Measurements from ENCODE around the gene CDT1. TPM values are rescaled to one million over a fixed set of nuclear protein-coding genes. Genes with fewer than 3 reads are reported as not detected.
A peak's percentile ranks its signal among the peaks of the same experiment; 100 is the strongest.

Gene CDT1
- total RNA-seq, 1 experiment from 2014 or later, result 17.4 TPM

- in situ Hi-C loops (cut with HindIII; ENCODE audit: low pct_unique_long_range_greater_than_20kb, low sequenced_read_pairs), result no loop called here
- DNase-seq (ENCODE audit: low read depth, low spot score), result no peak
Observed at GRCh38 chr16:88856122-88856827, 52.7 kb downstream of the CDT1 start.

- in situ Hi-C loops (cut with HindIII; ENCODE audit: low pct_unique_long_range_greater_than_20kb, low sequenced_read_pairs), result no loop called here
- peak; percentile 90 for DNase-seq (ENCODE audit: low read depth, low spot score)
Observed at GRCh38 chr16:88856828-88857727, 53.5 kb downstream of the CDT1 start, which contains the start of the genes GALNS and TRAPPC2L. Gene GALNS, minus strand, starts transcription at chr16:88856947. Its CDS starts 70 bp downstream, at chr16:88856877. Gene TRAPPC2L, plus strand, starts transcription at chr16:88857127. Its CDS starts 24 bp downstream, at chr16:88857151.

DNA sequence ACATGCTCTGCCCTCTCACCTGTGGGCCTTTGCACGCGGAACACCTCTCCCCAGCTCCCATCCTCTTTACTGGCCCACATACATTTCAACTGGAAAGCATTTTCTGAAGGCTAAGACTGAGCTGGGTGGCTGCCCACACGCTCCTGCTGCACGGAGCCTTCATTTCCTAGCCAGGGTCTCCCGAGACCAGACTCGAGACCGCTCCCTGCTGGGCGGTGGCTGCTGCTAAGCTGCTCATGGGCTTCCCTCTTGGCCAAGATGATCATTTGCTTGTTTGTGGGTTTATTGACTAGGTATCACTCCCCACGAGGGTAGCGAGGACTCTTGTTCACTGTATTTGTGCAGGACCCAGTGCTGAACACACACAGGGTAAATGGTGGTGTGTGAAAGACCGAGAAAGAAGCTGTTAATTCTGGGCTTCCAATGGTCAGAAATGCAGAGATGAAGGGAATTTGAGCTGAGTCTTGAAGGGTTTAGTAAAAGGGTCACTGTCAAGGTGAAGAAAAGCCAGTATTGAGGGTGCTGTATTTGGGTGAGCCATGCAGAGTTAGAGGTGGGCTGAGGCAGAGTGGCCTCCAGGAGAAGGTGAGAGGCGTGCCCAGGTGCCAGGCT lies 54.2 kb downstream of the CDT1 start:
- peak; percentile 78 for DNase-seq (ENCODE audit: low read depth, low spot score)
- in situ Hi-C loops (cut with HindIII; ENCODE audit: low pct_unique_long_range_greater_than_20kb, low sequenced_read_pairs), result no loop called here

Other genes with a start within 250 kb of the CDT1 start
- 5.9 and 10.4 TPM in 2 replicates for gene ZC3H18, start 233.4 kb upstream of the CDT1 start, total RNA-seq (2014; rRNA removed; shearing (Covaris generic))
- gene IL17C, start 165.2 kb upstream of the CDT1 start, total RNA-seq (2014; rRNA removed; shearing (Covaris generic)), result not detected in 2 replicates
- 34.2 and 41.9 TPM in 2 replicates for gene CYBA, start 152.7 kb upstream of the CDT1 start, total RNA-seq (2014; rRNA removed; shearing (Covaris generic))
- 11.6 and 13.0 TPM in 2 replicates for gene MVD, start 140.7 kb upstream of the CDT1 start, total RNA-seq (2014; rRNA removed; shearing (Covaris generic))
- gene SNAI3, start 117.3 kb upstream of the CDT1 start, total RNA-seq (2014; rRNA removed; shearing (Covaris generic)), result not detected in 2 replicates
- gene RNF166, start 97.4 kb upstream of the CDT1 start, total RNA-seq (2014; rRNA removed; shearing (Covaris generic)), result 9.6 TPM in 2 replicates
- gene CTU2, start 97.3 kb upstream of the CDT1 start, total RNA-seq (2014; rRNA removed; shearing (Covaris generic)), result 15.1 and 15.5 TPM in 2 replicates
- 44.1 and 48.7 TPM in 2 replicates for gene PIEZO1, start 18.6 kb upstream of the CDT1 start, total RNA-seq (2014; rRNA removed; shearing (Covaris generic))
- 209 and 226 TPM in 2 replicates for gene APRT, start 8.1 kb downstream of the CDT1 start, total RNA-seq (2014; rRNA removed; shearing (Covaris generic))
- gene GALNS, start 53.2 kb downstream of the CDT1 start, total RNA-seq (2014; rRNA removed; shearing (Covaris generic)), result 15.2 and 15.4 TPM in 2 replicates
- gene TRAPPC2L, start 53.3 kb downstream of the CDT1 start, total RNA-seq (2014; rRNA removed; shearing (Covaris generic)), result 79.3 and 86.0 TPM in 2 replicates
- not detected in 2 replicates for gene PABPN1L, start 62.9 kb downstream of the CDT1 start, total RNA-seq (2014; rRNA removed; shearing (Covaris generic))
- gene CBFA2T3, start 173.4 kb downstream of the CDT1 start, total RNA-seq (2014; rRNA removed; shearing (Covaris generic)), result not detected in 2 replicates